Osteoblast (primary cell): ENCODE results near the gene AUH. TPM values are rescaled to one million over a fixed set of nuclear protein-coding genes. Genes with fewer than 3 reads are reported as not detected.
A peak's percentile ranks its signal among the peaks of the same experiment; 100 is the strongest.

ENCODE experiments used
- DNase-seq: peaks from one replicate; pipeline ENCODE4 v3.0.0; 2011; ENCODE audit warnings: low spot score, mixed read lengths; ENCODE audit not compliant: insufficient read length; ENCODE audit errors: missing footprints
- H2AFZ ChIP-seq: 2 replicates; pipeline ENCODE4 v1.6.0; 2011; ENCODE audit warnings: mild to moderate bottlenecking, low read length
- H3K27ac ChIP-seq: 2 replicates; pipeline ENCODE4 v1.5.1; 2011; ENCODE audit warnings: mild to moderate bottlenecking, low read depth, low read length, moderate library complexity
- H3K27me3 ChIP-seq: 2 replicates; pipeline ENCODE4 v1.6.0; 2012; ENCODE audit warnings: mild to moderate bottlenecking, control low read depth, inconsistent platforms, low read length, moderate library complexity; ENCODE audit not compliant: insufficient read depth
- H3K36me3 ChIP-seq: 2 replicates; pipeline ENCODE4 v1.5.1; 2011; ENCODE audit warnings: mild to moderate bottlenecking, low read length, control low read depth, moderate library complexity; ENCODE audit not compliant: insufficient read depth
- H3K4me1 ChIP-seq: 2 replicates; pipeline ENCODE4 v1.5.1; 2011; ENCODE audit warnings: mild to moderate bottlenecking, low read length, control low read depth, moderate library complexity; ENCODE audit not compliant: insufficient read depth
- H3K4me2 ChIP-seq: 2 replicates; pipeline ENCODE4 v1.6.0; 2011; ENCODE audit warnings: mild to moderate bottlenecking, low read length; ENCODE audit not compliant: insufficient read depth
- H3K4me3 ChIP-seq: fragments of 200-600 bp; sonication (generic); 3 replicates; pipeline ENCODE4 v1.5.1; 2012; ENCODE audit warnings: mild to moderate bottlenecking, low read length, inconsistent platforms; ENCODE audit not compliant: insufficient read depth
- H3K79me2 ChIP-seq: 2 replicates; pipeline ENCODE4 v1.6.0; 2012; ENCODE audit warnings: mild to moderate bottlenecking, low read length, control low read depth, inconsistent platforms; ENCODE audit not compliant: insufficient read depth
- H3K9me3 ChIP-seq: 2 replicates; pipeline ENCODE4 v1.5.1; 2011; ENCODE audit warnings: low read depth, low read length, control low read depth
- H4K20me1 ChIP-seq: 2 replicates; pipeline ENCODE4 v1.6.0; 2012; ENCODE audit warnings: mild to moderate bottlenecking, low read length, control low read depth; ENCODE audit not compliant: insufficient read depth
- CTCF ChIP-seq: IDR thresholded peaks from 2 replicates; pipeline ENCODE4 v1.5.1; 2011; ENCODE audit warnings: mild to moderate bottlenecking, low read depth, low read length, moderate library complexity; ENCODE audit errors: extremely low read depth
- total RNA-seq: library from RNA; depleted of rRNA; stranded (reverse); fragments of >200 nt; gene quantifications from 2 replicates; pipeline ENCODE4 v1.2.3, GENCODE V29; 2012

AUH gene
- total RNA-seq, 1 donor: 17.0 TPM

GRCh38 chr9:91222457-91222856, 139.3 kb downstream of the AUH start:
- Histone ChIP-seq H3K27ac (no peak overlapping the region), H3K27me3 (no peaks in the 10 kb centered on the region), H4K20me1 (no peaks in the 10 kb centered on the region), H3K9me3 (no peaks in the 10 kb centered on the region), H2AFZ (no peak overlapping the region), H3K4me2 (no peak overlapping the region), H3K4me1 (peaks cover 12% of the 10 kb centered on the region), H3K36me3 (no peaks in the 10 kb centered on the region), H3K79me2 (no peaks in the 10 kb centered on the region), H3K4me3 (no peak overlapping the region)
- TF ChIP-seq CTCF: no peak
- no peak for DNase-seq

- TF ChIP-seq CTCF: no peak
- Histone ChIP-seq H4K20me1 (no peaks in the 10 kb centered on the region), H3K36me3 (no peaks in the 10 kb centered on the region), H2AFZ (no peak overlapping the region), H3K4me1 (peaks cover 12% of the 10 kb centered on the region), H3K9me3 (no peaks in the 10 kb centered on the region), H3K27ac (peak overlapping the region; percentile 24), H3K4me3 (no peak overlapping the region), H3K4me2 (no peak overlapping the region), H3K79me2 (no peaks in the 10 kb centered on the region), H3K27me3 (no peaks in the 10 kb centered on the region)
- DNase-seq: peak; percentile 69
These were observed 140.4 kb downstream of the AUH start for GRCh38 chr9:91221332-91221731.

DNA sequence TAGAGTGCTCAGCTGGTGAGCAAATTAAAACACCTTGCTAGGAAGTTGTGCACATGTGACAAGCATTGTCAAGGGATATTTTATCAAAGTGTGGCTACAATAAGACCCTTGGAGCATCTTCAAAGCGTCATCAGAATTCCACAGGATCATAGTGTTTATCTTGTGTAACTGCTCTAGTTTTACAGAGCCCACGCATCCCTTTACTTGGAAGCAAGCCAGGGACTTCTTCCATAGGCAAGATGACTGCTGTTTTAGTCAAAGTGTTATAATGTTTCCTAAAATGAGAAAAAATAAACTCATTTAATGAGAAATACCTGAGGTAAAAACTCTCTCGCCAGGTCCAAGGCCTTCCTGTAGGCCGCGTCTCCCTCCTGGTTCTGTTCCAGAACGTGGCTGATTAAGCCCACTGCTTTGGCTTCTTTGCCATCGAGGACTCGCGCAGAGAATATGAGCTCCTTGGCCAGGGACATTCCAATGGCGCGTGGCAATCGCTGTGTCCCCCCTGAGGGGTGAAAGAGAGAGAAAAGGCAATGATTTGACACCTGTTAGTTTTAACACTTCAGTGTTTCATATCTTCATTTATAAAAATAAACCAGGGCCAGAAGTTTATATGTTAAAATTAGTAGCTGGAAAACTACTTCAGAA, 141.1 kb downstream of the AUH start:
- DNase-seq: no peak
- no peaks in the 10 kb centered on the region for H3K27me3 ChIP-seq
- TF ChIP-seq CTCF: no peak
- H2AFZ ChIP-seq: no peak overlapping the region
- no peaks in the 10 kb centered on the region for H3K79me2 ChIP-seq
- H4K20me1 ChIP-seq: no peaks in the 10 kb centered on the region
- no peaks in the 10 kb centered on the region for H3K36me3 ChIP-seq
- no peak overlapping the region for H3K4me2 ChIP-seq
- no peaks in the 10 kb centered on the region for H3K9me3 ChIP-seq
- H3K27ac ChIP-seq: peak overlapping the region; percentile 43
- H3K4me3 ChIP-seq: no peak overlapping the region
- H3K4me1 ChIP-seq: peaks cover 12% of the 10 kb centered on the region

- H3K36me3 ChIP-seq: no peaks in the 10 kb centered on the region
- H3K4me1 ChIP-seq: peaks cover 12% of the 10 kb centered on the region
- no peak overlapping the region for H3K27ac ChIP-seq
- H3K9me3 ChIP-seq: no peaks in the 10 kb centered on the region
- no peak for DNase-seq
- no peak overlapping the region for H2AFZ ChIP-seq
- H4K20me1 ChIP-seq: no peaks in the 10 kb centered on the region
- H3K4me2 ChIP-seq: no peak overlapping the region
- no peak overlapping the region for H3K4me3 ChIP-seq
- H3K79me2 ChIP-seq: no peaks in the 10 kb centered on the region
- no peaks in the 10 kb centered on the region for H3K27me3 ChIP-seq
- TF ChIP-seq CTCF: no peak
These were observed 141.7 kb downstream of the AUH start for GRCh38 chr9:91220021-91220420.
